ENCODE results near the gene CCNE1.

- TF ChIP-seq POLR2AphosphoS5 (IDR thresholded peaks at IDR 0.05; ENCODE audit: low read depth, low read length) (no peak), POLR2A (IDR thresholded peaks at IDR 0.05; ENCODE audit: low read depth, low read length) (no peak)
Observed at GRCh38 chr19:29872224-29872731, 60.5 kb downstream of the CCNE1 start.

All from GM12891 (cell line).